Parathyroid adenoma (tissue), 2 donors: Measurements from ENCODE around the gene ANO2.

Experiments used
- H2AFZ ChIP-seq: fragments of 300-600 bp; sonication (generic); one replicate; pipeline ENCODE4 v1.7.0; 2017; ENCODE audit warnings: antibody characterized with exemption, mild to moderate bottlenecking
- H3K27ac ChIP-seq: fragments of 300-600 bp; sonication (generic); one replicate; pipeline ENCODE4 v1.7.0; 2017
- H3K27me3 ChIP-seq: fragments of 300-600 bp; sonication (generic); one replicate; pipeline ENCODE4 v1.7.0; 2017; ENCODE audit warnings: low read length; ENCODE audit not compliant: control insufficient read depth, insufficient read depth
- H3K36me3 ChIP-seq: fragments of 300-600 bp; sonication (generic); one replicate; pipeline ENCODE4 v1.7.0; 2017; ENCODE audit warnings: low read length; ENCODE audit not compliant: control insufficient read depth, insufficient read depth
- H3K4me1 ChIP-seq: fragments of 300-600 bp; sonication (generic); one replicate; pipeline ENCODE4 v1.7.0; 2017; ENCODE audit warnings: control low read depth
- H3K4me2 ChIP-seq: fragments of 300-600 bp; sonication (generic); one replicate; pipeline ENCODE4 v1.7.0; 2017; ENCODE audit warnings: low read length
- H3K4me3 ChIP-seq: fragments of 300-600 bp; sonication (generic); one replicate; pipeline ENCODE4 v1.7.0; 2017; ENCODE audit warnings: low read depth, low read length
- H3K79me2 ChIP-seq: fragments of 300-600 bp; sonication (generic); one replicate; pipeline ENCODE4 v1.7.0; 2017; ENCODE audit warnings: control low read depth
- H3K9ac ChIP-seq: fragments of 300-600 bp; sonication (generic); one replicate; pipeline ENCODE4 v1.7.0; 2017; ENCODE audit warnings: mild to moderate bottlenecking
- H3K9me3 ChIP-seq: fragments of 300-600 bp; sonication (generic); one replicate; pipeline ENCODE4 v1.7.0; 2017; ENCODE audit warnings: low read length; ENCODE audit not compliant: control insufficient read depth
- CTCF ChIP-seq: fragments of 300-600 bp; sonication (generic); IDR thresholded peaks from one replicate; pipeline ENCODE4 v1.7.0; 2017; ENCODE audit warnings: antibody characterized with exemption, mild to moderate bottlenecking
- donor health status: primary hyperparathyroidism.

Gene ANO2

GRCh38 chr12:5565933-5566599, 379.0 kb downstream of the ANO2 start:
- H3K4me2 ChIP-seq, result no peak overlapping the region
- no peak for TF ChIP-seq CTCF
- H3K27me3 ChIP-seq, result no peaks in the 10 kb centered on the region
- no peak overlapping the region for H2AFZ ChIP-seq
- H3K9me3 ChIP-seq, result no peaks in the 10 kb centered on the region
- H3K36me3 ChIP-seq, result no peaks in the 10 kb centered on the region
- no peak overlapping the region for H3K27ac ChIP-seq
- no peaks in the 10 kb centered on the region for H3K4me1 ChIP-seq
- no peak overlapping the region for H3K4me3 ChIP-seq
- H3K9ac ChIP-seq, result no peak overlapping the region
- no peaks in the 10 kb centered on the region for H3K79me2 ChIP-seq

GRCh38 chr12:5562581-5562980, 382.5 kb downstream of the ANO2 start:
- Histone ChIP-seq H3K9me3 (no peaks in the 10 kb centered on the region), H3K27ac (no peak overlapping the region), H3K4me1 (no peaks in the 10 kb centered on the region), H3K27me3 (no peaks in the 10 kb centered on the region), H3K9ac (no peak overlapping the region), H3K79me2 (no peaks in the 10 kb centered on the region), H3K4me2 (no peak overlapping the region), H3K36me3 (peaks cover 2% of the 10 kb centered on the region), H3K4me3 (no peak overlapping the region), H2AFZ (no peak overlapping the region)
- no peak for TF ChIP-seq CTCF

GRCh38 chr12:5561846-5562245, 383.2 kb downstream of the ANO2 start:
- Histone ChIP-seq H3K79me2 (no peaks in the 10 kb centered on the region), H2AFZ (no peak overlapping the region), H3K4me3 (no peak overlapping the region), H3K4me1 (no peaks in the 10 kb centered on the region), H3K27ac (no peak overlapping the region), H3K36me3 (peaks cover 2% of the 10 kb centered on the region), H3K27me3 (no peaks in the 10 kb centered on the region), H3K9ac (no peak overlapping the region), H3K9me3 (no peaks in the 10 kb centered on the region), H3K4me2 (no peak overlapping the region)
- no peak for TF ChIP-seq CTCF

- H3K4me2 ChIP-seq, result no peak overlapping the region
- H2AFZ ChIP-seq, result no peak overlapping the region
- H3K79me2 ChIP-seq, result no peaks in the 10 kb centered on the region
- no peak overlapping the region for H3K27ac ChIP-seq
- H3K4me1 ChIP-seq, result no peaks in the 10 kb centered on the region
- H3K27me3 ChIP-seq, result no peaks in the 10 kb centered on the region
- H3K9ac ChIP-seq, result no peak overlapping the region
- peaks cover 2% of the 10 kb centered on the region for H3K36me3 ChIP-seq
- H3K9me3 ChIP-seq, result no peaks in the 10 kb centered on the region
- TF ChIP-seq CTCF, result no peak
- no peak overlapping the region for H3K4me3 ChIP-seq
Measured at GRCh38 chr12:5561057-5561456, 384.0 kb downstream of the ANO2 start.

GRCh38 chr12:5560265-5560664, 384.8 kb downstream of the ANO2 start:
- H3K9me3 ChIP-seq, result no peaks in the 10 kb centered on the region
- no peak for TF ChIP-seq CTCF
- no peak overlapping the region for H3K27ac ChIP-seq
- no peak overlapping the region for H3K4me2 ChIP-seq
- H3K79me2 ChIP-seq, result no peaks in the 10 kb centered on the region
- H3K9ac ChIP-seq, result no peak overlapping the region
- H3K36me3 ChIP-seq, result peaks cover 2% of the 10 kb centered on the region
- H3K4me1 ChIP-seq, result no peaks in the 10 kb centered on the region
- H2AFZ ChIP-seq, result no peak overlapping the region
- no peaks in the 10 kb centered on the region for H3K27me3 ChIP-seq
- no peak overlapping the region for H3K4me3 ChIP-seq
